HG03159 (cell line): Measurements from ENCODE around the gene POLK.
A peak's percentile ranks its signal among the peaks of the same experiment; 100 is the strongest.
"Not testable (repeated sequence)": the region's sequence is repeated elsewhere in the genome, so short reads cannot be mapped to it uniquely, and the experiment has no call there.

ENCODE experiments used
- ATAC-seq: cut with Tn5 transposase; IDR thresholded peaks from one replicate; pipeline ENCODE4 v1.9.1; 2021; ENCODE audit warnings: mild to moderate bottlenecking, moderate library complexity; ENCODE audit not compliant: unreplicated experiment

Gene POLK

GRCh38 chr5:75511435-75512382, at the start of gene POLK, which contains the start of gene CERT1:
TSS of gene POLK (plus strand) at chr5:75511891.
TSS of gene CERT1 (minus strand) at chr5:75511629. CDS start at chr5:75511207, 422 bp downstream.
- ATAC-seq = peak; percentile 77

- no peak for ATAC-seq
These were observed 48.0 kb upstream of the POLK start for GRCh38 chr5:75463726-75464125.

GRCh38 chr5:75465480-75465879, 46.2 kb upstream of the POLK start:
- no peak for ATAC-seq

DNA sequence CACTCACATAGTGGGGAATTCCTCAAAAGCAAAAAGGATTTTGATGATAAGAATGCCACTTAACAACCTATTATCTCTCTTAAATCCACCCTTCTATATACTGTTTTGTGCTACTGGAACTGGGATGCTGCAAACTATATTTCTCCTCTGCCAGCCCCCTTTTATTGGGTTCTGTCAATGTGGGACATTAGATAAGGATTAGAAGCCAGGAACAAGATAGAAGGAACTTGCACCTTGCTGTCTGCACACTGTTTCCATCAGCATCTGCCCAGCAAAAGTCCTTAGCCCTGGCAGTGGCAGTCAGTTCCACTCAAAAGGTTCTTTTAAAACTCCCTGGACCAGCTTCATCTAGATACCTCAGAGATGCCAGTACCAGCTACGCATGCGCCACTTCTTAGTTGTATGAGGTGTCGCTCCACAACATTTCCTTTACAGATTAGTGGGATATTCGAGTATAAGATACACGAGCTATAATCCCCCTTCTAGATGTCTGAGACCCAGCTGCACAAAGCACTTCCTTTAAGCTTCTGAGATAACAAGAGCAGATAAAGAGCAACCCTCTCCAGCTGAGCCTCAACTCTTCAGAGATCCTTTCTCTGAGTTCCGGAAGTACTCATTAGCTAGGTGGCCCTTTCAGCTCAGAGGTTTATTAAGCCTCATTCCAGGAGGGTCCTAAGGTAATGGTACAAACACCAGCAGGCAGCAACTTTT, 45.5 kb upstream of the POLK start:
- no peak for ATAC-seq

DNA sequence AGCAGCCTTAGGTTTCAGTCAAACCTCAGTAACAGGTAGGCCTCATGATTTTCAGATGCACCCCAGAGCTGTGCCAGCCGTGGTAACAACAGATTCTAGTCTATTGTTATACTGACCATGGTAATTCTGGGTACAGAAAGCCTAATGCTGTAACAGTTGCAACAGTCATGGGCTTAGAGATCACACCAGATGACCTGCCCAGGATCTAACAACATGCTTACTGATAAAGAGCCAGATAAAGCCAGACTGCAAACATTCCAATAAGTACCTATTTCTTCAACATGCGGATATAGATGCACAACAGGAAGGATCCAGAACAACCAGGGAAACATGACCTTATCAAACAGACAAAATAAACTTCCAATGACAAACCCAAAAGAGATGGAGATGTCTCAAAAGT, 43.1 kb upstream of the POLK start:
- no peak for ATAC-seq

- no peak for ATAC-seq
These were observed 42.7 kb upstream of the POLK start for GRCh38 chr5:75469017-75469416.

DNA sequence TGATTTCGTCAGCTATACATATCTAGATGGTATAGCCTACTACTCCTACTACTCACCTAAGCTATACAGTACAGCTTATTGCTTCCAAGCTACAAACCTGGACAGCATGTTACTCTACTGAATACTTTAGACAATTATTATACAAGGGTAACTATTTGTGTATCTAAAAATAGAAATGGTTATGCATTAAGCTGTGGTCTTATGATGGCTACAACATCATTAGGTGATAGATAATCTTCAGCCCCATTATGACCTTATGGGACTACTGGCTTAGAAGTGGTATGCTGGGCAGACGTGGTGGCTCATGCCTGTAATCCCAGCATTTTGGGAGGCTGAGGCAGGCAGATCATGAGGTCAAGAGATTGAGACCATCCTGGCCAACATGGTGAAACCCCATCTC, 40.5 kb upstream of the POLK start:
- ATAC-seq = no peak

GRCh38 chr5:75472973-75473372, 38.7 kb upstream of the POLK start:
- ATAC-seq = no peak

- ATAC-seq = no peak
These were observed 38.2 kb upstream of the POLK start for GRCh38 chr5:75473463-75473862.

- no peak for ATAC-seq
These were observed 36.3 kb upstream of the POLK start for GRCh38 chr5:75475364-75475763.

GRCh38 chr5:75481024-75481423, 30.7 kb upstream of the POLK start:
- no peak for ATAC-seq

DNA sequence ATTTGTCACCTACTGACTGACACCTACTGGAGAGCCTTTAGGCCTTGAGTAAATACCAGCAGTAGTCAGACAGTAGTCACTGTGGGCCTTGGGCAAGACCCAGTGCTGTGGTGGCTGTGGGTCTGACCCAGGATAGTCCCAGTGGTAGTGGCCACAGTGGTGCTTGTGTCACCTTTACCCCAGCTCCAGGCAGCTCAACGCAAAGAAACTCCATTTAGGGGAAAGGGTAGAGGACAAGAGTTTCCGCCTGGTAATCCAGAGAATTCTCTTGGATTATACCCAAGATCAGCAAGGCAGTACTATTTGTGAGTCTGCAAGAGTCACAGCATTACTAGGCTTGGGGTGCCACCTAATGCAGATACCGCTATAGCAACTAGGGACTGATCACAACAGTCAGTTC, 29.2 kb upstream of the POLK start:
- no peak for ATAC-seq

DNA sequence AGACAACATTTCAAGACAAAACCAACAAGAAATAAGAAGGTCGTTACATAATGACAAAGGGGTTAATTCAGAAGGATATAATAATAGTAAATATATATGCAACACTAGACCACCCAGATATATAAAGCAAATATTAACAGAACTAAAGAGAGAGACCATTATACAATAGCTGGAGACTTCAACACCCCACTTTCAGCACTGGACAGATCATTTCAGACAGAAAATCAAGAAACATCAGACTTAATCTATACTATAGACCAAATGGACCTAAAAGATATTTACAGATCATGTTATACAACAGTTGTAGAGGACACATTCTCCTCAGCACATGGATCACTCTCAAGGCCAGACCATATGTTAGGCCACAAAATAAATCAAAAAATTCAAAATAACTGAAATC, 27.1 kb upstream of the POLK start:
- no peak for ATAC-seq

DNA sequence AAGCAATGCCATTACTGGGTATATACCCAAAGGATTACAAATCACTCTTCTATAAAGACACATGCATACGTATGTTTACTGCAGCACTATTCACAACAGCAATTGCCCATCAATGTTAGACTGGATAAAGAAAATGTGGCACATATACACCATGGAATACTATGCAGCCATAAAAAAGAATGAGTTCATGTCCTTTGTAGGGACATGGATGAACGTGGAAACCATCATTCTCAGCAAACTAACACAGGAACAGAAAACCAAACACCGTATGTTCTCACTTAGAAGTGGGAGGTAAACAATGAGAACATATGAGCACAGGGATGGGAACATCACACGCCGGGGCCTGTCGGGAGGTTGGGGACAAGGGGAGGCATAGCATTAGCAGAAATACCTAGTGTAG, 21.8 kb upstream of the POLK start:
- not testable (repeated sequence) for ATAC-seq

GRCh38 chr5:75491621-75492020, 20.1 kb upstream of the POLK start:
- ATAC-seq = no peak

DNA sequence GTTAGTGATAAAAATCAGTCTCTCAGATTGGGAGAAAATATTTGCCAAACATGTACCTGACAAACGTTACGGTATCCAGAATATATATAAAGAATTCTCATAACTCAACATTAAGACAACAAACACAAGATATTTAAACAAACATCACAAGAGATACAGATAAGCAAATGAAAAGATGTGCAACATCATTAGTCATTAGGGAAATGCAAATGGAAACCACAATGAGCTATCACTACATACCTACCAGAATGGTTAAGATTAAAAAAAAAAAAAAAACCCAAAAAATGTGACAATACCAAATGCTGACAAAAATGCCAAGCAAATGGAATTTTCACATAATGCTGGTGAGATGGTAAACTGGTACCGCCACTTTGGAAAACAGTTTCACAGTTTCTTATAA, 15.7 kb upstream of the POLK start:
- ATAC-seq = no peak

DNA sequence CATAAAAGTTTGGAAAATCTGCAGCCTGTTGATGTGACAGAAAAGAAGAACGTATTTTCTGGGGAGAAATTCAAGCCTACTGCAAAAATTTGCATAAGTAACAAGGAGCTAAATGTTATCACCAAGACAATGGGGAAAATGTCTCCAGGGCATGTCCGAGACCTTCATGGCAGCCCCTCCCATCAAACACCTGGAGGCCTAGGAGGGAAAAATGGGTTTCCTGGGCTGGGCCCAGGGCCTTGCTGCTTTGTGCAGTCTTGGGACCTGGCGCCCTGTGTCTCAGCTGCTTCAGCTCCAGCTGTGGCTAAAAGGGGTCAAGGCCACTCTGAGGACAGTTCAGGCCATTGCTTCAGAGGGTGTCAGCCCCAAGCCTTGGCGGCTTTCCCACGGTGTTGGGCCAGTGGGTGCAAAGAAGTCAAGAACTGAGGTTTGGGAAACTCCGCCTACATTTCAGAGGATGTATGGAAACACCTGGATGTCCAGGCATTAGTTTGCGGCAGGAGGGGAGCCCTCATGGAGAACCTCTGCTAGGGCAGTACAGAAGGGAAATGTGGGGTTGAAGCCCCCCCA, 13.4 kb upstream of the POLK start:
- no peak for ATAC-seq

- ATAC-seq = not testable (repeated sequence)
These were observed 12.8 kb upstream of the POLK start for GRCh38 chr5:75498875-75499274.

DNA sequence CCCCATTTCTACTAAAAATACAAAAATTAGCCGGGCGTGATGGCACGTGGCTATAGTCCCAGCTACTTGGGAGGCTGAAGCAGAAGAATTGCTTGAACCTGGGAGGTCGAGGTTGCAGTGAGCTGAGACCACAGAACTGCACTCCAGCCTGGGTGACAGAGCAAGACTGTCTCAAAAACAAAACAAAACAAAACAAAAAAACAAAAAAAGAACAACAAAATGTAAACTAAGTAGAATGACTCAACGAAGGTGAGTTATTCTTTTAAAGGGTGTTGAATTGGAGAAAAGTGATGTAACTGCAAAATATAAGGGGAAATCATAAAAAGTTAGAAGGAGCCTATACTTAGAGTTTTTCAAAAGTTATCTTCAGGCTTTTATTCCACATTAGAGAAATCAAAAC, 6.6 kb upstream of the POLK start:
- ATAC-seq = not testable (repeated sequence)

DNA sequence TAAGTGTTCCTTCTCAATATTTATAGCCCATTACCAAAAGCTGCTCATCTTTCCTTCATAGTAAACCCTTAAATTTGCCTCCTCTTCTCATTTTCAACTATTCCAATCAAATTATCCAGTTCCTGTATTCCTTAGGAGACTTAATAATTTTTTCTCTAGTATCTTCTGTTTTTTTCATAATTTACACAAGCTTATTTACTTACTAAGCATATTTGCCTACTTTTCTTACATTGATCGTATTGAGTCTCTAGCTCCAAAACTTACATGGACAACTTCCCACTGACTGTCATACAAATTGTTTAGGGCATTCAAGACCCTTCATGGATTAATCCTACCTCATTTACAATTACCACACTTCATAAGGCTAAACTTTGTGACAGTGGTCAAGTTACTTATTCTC, 3.9 kb upstream of the POLK start:
- ATAC-seq = no peak

- ATAC-seq = no peak
These were observed 2.1 kb upstream of the POLK start for GRCh38 chr5:75509546-75509945.

DNA sequence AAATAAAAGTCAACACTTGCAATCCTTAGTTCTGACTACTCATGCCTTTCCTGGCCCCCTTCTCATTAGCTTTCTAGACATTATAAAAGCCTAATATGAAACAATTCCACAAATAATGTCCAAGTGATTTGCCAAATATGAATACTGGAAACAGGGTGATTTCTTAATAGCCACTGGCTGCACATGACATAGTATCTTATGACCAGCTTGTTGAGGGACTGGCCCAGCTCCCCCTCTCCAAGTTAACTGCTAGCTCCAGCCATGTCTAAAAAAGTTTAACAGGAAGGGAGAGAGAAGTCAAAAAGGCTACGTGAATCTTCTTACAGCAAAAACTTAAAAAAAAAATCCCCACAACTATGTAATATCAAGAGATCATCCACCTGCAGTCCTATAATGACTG, 1.7 kb upstream of the POLK start:
- ATAC-seq = no peak
